Heart left ventricle (tissue), 13 donors: ENCODE measurements around the gene ZNF597.

Experiments
- POLR2A ChIP-seq, 2 donors: fragments of 450-650 bp; IDR thresholded peaks; one replicate each; pipeline ENCODE4 v1.6.1; 2017; ENCODE audit warnings: antibody characterized with exemption in 2 of 2, mild to moderate bottlenecking in 2 of 2, moderate library complexity in 2 of 2
- TF ChIP-seq, protein P1 (sequence below), 12 donors: fragments of 200-600 bp; sonication (generic) in 4 of 12; IDR thresholded peaks; one replicate each; pipeline versions ENCODE4 v1.5.0 to v1.8.0; 2018 to 2022; ENCODE audit warnings: antibody characterized with exemption in 12 of 12, mild to moderate bottlenecking in 5 of 12
- donor health status: ischemic (EF 13 %, LVEDD 7.1; RV severe dilation, severe dysfunction).
- donor health status: DM: no; HTN: yes; CAD: no.
- donor health status: DM: no; HTN: no; CAD: no.
- donor health status: ischemic (EF 25% LVEDD 6.9; RV normal size, moderate dysfunction).
- donor health status: ischemic (EF 25% LVEDD 5.7; RV mildly dilated, moderate dysfunction).
- donor health status: ischemic (EF 35%, LVEDD 5.7; RV mildly dilated, moderate dysfunction).
- donor health status: nonischemic (EF 11% LVEDD 7.7; RV severe dilation, severe dysfunction).
- donor health status: DM: yes; HTN: yes; CAD: no.
- donor health status: PGD.
- donor health status: ischemic (EF 29% LVEDD 5.4; RV normal size, mild dysfunction).
- donor health status: nonischemic (EF 23%, LVEDD 6.1; RV moderate dilation, normal function).

- TF ChIP-seq, protein P1, sequence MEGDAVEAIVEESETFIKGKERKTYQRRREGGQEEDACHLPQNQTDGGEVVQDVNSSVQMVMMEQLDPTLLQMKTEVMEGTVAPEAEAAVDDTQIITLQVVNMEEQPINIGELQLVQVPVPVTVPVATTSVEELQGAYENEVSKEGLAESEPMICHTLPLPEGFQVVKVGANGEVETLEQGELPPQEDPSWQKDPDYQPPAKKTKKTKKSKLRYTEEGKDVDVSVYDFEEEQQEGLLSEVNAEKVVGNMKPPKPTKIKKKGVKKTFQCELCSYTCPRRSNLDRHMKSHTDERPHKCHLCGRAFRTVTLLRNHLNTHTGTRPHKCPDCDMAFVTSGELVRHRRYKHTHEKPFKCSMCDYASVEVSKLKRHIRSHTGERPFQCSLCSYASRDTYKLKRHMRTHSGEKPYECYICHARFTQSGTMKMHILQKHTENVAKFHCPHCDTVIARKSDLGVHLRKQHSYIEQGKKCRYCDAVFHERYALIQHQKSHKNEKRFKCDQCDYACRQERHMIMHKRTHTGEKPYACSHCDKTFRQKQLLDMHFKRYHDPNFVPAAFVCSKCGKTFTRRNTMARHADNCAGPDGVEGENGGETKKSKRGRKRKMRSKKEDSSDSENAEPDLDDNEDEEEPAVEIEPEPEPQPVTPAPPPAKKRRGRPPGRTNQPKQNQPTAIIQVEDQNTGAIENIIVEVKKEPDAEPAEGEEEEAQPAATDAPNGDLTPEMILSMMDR (IDR thresholded peaks at IDR 0.05): no peak
- no peak for TF ChIP-seq POLR2A (IDR thresholded peaks at IDR 0.05)
These were observed 29.7 kb upstream of the ZNF597 start for GRCh38 chr16:3472878-3473595.
